ENCODE results near the gene NSD2.
A peak's percentile ranks its signal among the peaks of the same experiment; 100 is the strongest.
"Not testable (repeated sequence)": the region's sequence is repeated elsewhere in the genome, so short reads cannot be mapped to it uniquely, and the experiment has no call there.

The NSD2 gene

DNA sequence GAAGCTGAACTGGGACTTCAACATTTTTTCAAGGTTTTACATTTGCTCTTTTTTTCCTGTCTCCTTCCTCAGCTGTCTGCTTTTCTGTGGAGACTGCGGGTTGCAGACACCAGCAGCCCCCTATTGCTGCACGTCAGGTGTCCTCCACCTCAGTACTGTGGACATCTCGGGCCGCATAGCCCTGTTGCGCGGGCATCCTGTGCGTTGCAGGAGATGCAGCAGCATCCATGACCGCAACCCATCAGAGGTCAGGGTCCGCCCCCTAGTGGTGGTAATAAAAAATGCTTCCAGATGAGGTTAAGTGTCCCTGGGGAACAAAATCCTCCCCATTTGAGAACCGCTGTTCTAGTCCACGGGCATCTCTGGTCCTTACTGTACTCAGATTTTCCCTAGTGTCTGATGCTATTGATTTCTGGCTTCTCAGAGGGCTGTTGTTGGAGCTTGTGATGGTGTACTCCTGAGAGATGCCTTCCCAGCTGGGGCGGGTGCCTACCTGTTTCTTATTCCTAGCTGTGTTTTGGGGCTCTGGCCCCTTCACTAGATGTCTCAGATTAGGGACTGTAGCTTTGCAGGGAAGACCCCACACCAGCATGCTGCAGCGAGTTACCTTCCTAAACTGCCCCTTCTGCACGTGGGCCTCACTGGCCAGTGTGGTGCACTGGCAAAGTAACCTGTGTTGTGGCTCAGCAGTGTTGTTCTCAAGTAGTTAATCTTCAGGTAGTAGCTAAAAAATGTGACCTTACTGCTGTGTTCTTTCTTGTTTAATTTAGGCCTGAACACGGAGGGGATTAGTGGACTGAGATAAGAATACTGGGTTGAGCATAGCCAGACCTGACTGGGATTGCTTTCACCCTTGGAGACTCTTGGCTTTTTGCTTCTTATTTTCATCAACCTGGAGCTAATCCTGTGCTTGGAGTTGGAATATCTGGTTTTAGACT, 28.2 kb downstream of the NSD2 start:
- peak; percentile 16 to 57 (median 30) for DNase-seq

DNA sequence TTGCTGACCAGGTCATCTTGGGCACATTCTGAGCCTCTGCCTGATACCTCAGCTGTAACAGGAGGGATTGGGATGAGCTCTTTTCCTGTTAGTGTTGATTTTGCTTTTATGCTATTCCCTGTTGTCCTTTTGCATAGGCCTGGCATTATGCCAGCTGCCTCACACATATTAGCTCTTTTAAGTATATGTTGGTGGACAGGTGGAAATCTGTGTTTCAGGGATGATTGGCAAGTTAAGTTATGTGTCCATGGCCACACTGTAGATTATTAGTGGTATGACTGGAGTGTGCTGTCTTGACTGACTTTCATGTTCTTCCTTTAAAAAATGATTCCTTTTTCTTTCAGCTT, 28.9 kb downstream of the NSD2 start:
- DNase-seq: no peak

DNA sequence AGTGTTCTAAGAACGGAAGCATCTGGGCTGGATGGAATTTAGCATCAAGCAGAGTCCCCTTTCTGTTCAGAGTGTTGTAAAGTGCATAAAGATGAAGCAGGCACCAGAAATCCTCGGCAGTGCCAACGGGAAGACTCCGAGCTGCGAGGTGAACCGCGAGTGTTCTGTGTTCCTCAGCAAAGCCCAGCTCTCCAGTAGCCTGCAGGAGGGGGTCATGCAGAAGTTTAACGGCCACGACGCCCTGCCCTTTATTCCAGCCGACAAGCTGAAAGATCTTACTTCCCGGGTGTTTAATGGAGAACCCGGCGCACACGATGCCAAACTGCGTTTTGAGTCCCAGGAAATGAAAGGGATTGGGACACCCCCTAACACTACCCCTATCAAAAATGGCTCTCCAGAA, 29.4 kb downstream of the NSD2 start:
- DNase-seq: no peak

DNA sequence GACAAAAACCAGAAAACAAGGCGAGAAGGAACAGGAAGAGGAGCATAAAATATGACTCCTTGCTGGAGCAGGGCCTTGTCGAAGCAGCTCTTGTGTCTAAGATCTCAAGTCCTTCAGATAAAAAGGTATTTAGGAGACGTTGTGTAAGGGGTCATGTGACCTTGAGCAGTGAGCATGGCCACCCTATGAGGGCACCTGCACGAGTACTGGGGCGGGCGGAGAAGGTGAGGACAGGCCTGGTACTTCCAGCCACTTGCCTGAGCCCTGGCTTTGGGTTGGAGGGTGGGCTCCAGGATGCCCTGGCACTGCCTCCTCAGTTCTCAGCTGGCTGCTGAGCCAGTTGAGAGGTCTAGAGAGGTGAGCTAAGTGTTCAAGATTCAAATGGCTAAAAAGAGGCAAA, 29.9 kb downstream of the NSD2 start:
- DNase-seq: no peak

DNA sequence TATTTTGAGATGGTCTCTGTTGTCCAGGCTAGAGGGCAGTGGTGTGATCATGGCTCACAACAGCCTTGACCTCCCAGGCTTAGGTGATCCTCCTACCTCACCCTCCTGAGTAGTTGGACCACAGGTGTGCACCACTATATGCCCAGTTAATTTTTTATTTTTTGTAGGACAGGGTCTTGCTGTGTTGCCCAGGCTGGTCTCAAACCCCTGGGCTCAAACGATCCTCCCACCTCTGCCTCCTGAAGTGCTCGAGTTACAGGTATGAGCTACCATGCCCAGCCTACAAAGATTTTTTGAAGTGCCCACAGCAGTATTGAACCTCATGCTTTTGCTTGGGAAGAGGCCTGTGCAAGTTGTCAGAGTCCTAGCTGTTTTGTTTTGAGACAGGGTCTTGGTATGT, 31.1 kb downstream of the NSD2 start:
- DNase-seq: no peak

DNA sequence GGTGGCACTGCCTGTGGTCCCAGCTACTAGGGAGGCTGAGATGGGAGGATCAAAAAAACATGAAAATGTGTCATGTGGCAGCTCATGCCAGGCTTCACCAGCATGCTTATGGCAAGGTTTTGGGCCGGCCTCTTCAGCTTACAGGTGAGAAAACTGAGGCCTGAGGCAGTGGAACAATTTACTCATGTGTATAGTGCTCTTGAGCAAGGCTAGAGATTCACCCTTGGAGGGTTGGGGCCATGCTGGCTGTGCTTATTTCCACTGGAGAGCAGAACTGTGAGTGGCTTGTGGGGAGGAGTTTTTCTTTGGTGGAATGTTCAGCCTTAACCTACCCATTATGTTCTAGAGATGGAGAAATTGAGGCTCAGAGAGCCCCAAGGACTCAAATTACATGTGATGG, 31.8 kb downstream of the NSD2 start:
- DNase-seq: no peak

DNA sequence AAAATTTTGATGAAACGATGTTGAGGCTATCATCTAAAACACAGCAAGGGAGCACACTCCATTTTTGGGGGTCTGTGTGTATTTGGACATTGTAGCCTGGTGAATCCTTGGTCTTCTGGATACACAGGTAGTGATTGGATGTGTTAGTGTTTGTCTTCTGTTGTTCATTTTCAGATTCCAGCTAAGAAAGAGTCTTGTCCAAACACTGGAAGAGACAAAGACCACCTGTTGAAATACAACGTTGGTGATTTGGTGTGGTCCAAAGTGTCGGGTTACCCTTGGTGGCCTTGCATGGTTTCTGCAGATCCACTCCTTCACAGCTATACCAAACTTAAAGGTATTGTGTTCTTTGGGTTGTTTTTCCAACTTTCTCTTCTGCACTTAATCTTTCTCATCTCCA, 32.8 kb downstream of the NSD2 start:
- no peak for DNase-seq

DNA sequence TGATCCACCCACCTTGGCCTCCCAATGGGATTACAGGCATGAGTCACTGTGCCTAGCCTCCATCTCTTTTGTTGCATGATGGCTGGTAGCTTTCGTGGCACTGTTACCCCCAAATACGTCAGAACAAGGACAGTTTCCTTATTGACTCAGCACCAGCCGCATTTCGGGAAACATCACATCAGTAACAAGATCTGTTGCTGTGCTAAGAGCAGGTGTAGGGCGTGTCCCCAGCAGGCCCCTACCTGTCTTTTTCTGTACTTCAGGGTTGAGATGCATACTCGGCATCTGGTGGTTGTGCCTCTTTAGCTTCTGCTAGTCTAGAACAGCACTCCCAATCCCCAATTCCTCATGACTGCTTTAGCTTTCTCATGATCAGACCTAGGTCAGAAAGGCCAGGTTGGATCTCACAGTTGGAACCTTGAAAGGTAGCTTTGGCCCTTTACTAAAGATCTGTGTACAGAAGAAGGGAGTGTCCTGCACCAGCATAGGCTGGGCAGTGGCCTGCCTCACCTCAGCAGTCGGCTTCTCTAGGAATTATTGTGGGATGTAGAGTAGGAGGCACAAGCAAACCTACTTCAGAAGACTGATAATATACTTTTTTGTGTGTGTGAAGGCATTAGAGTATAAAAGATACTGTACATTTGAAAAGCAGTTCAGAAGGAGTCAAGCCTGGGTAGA, 36.8 kb downstream of the NSD2 start:
- DNase-seq: no peak

DNA sequence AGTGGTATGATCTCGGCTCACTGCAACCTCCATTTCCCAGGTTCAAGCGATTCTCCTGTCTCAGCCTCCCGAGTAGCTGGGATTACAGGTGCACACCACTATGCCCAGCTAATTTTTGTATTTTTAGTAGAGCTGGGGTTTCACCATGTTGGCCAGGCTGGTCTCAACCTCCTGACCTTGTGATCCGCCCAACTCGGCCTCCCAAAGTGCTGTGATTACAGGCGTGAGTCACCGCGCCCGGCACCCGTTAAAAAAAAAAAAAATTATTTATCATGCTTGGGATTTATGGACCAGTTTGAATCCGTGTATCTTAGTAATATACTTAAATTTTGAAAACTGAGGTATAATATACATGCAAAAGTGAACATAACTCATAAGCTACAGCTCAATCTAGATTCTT, 38.5 kb downstream of the NSD2 start:
- DNase-seq: not testable (repeated sequence)

DNA sequence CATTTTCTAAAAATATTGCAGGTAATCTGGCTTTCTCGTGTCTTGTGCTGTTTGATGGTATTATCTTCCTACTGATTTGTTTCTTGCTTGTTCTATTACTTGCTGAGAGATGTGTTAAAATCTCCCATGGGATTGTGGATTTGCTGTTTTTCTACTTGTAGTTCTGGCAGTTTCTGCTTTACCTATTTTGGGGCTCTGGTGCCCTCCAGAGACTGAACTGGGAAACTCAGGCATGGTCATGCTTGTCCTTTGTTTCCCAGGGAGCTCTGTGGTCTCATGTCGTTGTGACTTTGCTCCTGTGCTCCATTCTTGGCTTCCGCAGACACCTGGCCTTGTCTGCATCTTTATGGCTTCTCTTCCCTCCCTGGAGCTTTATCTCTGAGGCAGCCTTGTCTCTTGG, 39.5 kb downstream of the NSD2 start:
- DNase-seq: no peak

DNA sequence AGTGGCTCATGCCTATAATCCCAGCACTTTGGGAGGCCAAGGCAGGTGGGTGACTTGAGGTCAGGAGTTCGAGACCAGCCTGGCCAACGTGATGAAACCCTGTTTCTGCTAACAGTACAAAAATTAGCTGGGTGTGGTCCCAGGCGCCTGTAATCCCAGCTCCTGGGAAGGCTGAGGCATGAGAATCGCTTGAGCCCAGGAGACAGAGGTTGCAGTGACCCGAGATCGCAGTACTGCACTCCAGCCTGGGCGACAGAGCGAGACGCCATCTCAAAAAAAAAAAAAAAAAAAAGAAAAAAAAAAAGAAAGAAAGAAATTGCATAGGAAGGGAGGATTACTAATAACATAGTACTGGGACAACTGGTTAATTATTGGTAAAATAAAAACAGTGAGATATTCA, 40.1 kb downstream of the NSD2 start:
- DNase-seq: not testable (repeated sequence)

DNA sequence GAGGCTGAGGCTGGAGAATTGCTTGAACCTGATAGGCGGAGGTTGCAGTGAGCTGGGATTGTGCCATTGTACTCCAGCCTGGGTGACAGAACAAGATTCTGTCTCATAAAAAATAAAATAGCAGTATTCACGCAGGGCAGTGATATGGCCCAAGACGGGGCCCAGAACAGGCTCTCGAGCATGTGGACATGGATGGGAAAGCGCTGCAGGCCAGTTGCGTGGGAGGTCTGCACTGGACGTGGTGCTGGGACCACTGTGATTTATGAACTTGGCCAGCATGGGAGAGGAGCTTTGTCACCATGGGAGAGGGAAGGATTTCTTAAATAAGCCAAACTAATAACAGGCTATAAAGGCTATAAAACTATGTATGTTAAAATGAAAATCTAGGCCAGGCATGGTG, 51.6 kb downstream of the NSD2 start:
- no peak for DNase-seq

DNA sequence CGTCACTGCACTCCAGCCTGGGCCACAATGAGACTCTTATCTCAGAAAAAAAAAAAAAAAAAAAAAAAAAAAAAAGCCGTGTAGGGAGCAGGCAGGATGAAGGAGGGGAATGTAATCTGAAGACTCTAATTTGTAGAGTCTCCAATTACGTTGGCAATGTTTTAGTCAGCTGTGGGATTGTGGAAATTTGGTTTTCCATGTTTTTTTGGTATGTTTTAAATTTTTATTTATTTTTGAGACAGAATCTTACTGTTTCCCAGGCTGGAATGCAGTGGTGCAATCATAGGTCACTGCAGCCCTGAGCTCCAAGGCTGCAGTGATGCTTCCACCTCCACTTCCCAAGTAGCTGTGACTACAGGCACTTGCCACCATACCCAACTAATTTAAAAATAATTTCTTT, 56.5 kb downstream of the NSD2 start:
- DNase-seq: no peak

DNA sequence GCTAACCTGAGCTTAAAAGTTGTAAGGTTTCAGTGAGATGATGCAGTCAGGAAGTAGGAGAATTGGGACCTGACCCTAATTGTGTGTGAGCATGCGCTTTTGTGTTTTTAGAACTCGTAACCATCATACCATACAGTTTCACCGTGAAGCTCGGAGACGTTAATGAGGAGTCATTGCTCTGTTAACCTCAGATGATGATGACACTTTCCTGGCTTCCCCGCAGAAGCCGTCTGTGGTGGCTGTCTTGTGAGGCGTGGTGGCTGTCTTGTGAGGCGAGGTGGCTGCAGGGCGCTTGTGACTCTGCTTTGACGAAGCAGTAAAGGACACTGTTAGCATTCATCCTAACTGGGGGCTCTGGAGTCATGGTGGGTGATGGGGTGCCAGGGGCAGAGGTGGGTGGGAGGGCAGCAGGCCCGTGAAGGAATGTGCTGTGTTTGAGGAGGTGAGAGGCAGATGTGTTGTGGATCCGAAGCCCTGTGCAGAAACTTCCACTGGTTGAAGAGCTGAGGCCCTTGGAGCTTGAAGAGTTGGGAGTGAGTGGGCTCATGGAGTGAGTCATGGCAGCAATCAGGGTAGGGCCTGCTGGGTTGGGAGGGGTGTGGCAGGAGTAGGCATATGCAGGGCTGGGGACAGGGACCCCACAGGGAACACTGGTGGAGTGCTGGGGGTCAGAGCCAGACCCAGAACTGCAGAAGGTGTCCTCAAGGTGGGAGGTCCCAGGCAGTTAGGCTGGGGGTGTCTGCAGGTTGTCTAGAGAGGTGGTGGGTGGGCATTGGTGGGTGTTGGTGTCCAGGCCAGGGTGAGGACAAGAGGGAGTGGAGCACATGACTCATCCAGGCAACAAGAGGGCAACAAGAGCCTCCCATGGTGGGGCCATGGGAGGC, 57.4 kb downstream of the NSD2 start:
- no peak for DNase-seq

DNA sequence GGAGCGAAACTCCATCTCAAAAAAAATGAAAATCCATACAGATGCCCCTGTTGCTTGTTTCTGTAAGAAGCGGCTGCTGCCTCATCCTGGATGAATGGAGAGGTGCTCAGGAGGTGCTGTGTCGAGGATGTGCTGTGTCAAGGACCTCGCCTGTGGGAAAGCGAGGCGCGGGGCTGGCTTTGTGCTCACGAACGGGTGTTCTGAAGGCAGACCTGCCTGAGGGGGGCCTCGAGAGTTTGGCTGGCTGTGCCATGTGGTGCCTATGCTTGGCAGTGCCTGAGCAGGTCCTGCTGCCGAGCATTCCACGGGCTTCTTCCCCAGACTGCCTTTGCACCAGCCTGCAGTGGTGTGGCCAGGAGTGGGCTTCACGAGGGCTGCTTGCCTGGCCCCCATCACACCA, 61.5 kb downstream of the NSD2 start:
- DNase-seq: no peak

DNA sequence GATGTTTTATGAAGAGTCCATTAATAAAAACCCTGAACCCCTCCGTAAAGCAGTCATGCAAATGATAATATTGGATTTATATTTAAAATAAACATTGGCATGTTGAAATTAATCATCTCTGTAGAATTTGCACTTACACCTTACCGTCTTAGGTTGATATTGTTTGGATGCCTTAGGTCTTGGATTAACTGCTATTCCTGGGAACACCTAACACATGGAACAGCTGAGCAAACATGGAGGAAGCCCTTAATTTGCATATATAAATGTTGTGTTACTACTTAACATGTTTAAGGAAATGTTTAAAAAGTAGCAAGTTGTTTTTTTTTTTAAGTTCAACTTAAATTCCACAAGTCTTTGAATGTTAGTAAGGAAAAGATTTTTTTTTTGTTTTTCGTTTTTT, 62.5 kb downstream of the NSD2 start:
- no peak for DNase-seq

DNA sequence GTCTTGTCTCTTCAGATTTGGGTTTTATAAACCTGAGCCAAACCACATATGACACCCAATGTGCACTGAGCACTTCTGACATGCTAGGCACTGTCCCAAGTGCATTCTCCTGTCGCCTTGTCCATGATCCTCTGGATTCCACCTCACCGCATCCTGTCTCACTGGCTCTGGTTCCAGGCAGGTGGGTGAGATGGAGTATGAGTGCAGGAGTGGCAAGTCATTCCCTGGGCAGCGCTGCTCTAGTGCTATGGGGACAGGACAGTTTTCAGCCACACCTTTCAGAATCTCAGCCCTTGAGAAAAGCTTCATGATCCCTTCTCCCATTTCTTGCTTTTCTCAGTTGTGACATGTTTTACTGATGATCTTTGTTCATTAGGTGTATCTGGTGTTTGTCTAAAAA, 66.4 kb downstream of the NSD2 start:
- DNase-seq: no peak

DNA sequence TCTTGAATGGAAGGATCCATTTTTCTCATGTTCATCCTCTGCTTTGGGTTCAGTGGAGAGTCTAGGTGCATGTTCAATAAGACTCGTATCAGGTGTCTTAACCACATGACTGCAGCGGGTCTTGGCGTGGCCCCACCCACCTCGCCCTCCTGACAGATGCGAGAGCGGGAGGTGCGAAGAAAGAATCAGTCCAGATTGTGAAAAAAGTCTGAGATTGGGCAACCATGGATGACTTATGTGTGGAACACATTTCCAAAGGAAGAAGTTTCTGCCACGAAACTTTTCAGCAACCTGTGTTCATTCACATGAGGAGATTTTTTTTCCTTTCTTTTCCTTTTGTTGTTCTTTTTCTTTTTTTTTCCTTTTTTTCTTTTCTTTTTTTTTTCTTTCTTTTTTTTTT, 66.8 kb downstream of the NSD2 start:
- no peak for DNase-seq

DNA sequence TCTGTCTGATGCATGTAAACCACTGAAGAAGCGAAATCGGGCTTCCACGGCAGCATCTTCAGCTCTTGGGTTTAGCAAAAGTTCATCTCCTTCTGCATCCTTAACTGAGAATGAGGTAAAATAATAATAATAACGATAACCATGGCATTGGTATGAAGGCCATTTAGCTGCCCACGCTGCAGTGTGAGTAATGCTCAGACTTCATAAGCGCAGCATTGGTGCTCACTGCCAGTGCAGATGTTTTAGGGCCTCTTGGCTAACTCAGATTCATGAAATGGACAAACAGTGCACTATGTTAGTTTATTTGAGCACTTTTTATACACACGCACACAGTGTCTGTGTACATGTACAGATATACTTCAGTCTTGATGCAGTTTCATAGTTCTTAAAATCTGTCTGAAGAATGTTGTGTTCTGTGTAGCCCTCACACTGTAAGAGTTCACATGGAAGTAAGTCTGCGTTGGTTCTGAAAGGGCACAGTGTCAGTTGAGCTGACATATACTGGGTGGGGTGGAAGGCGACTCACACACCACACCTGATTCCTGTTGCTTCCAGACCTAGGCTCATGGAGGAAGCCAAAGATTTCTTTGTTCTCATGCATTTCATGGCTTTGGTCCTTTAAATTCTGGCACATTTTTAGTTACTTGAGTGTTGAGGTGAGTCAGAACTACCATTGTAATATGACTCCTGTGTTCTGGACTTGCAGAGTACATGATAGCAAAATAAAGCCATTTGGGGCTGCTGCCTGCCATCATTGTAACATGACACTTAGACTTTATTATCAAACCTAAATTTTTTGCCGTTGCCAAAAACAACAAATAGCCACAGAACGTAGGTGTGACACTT, 68.7 kb downstream of the NSD2 start:
- DNase-seq: no peak

DNA sequence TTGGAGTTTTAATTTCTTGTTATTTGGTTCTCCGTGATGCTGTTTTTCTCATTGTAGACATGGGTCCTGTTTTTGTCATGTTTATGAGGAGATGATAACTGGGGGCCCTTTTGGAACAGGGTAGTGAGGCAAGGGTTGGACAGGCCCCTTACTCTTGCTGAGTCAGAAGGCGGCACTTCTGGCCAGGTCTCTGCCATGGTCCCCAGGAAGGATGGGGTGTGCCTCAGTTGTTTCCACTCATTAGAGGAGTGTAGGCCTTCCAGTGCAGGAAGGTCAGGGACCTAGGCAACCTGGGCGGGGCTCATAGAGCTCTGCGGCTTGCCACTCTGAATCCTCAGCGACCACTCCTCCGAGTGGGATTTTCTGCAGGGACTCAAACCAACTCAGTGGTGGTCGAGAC, 69.4 kb downstream of the NSD2 start:
- no peak for DNase-seq

DNA sequence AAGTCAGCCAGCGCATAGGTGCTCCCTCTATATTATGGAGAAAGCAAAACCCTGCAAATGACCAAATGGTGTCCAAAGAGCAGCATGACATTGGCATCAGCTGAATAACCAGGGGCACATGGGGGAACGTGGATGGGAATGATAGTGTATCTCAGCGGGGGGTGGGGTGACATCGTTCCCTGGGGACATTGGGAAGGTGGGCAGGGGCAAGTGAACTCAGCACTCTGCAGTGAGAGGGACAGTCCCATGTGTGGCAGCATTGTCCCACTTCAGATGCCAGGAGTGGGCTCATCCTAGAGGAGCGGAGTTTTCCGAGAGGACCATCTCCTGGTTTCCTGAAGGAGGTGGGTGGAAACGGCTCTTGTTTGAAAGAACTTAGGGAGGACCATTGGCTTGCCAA, 72.7 kb downstream of the NSD2 start:
- DNase-seq: no peak

DNA sequence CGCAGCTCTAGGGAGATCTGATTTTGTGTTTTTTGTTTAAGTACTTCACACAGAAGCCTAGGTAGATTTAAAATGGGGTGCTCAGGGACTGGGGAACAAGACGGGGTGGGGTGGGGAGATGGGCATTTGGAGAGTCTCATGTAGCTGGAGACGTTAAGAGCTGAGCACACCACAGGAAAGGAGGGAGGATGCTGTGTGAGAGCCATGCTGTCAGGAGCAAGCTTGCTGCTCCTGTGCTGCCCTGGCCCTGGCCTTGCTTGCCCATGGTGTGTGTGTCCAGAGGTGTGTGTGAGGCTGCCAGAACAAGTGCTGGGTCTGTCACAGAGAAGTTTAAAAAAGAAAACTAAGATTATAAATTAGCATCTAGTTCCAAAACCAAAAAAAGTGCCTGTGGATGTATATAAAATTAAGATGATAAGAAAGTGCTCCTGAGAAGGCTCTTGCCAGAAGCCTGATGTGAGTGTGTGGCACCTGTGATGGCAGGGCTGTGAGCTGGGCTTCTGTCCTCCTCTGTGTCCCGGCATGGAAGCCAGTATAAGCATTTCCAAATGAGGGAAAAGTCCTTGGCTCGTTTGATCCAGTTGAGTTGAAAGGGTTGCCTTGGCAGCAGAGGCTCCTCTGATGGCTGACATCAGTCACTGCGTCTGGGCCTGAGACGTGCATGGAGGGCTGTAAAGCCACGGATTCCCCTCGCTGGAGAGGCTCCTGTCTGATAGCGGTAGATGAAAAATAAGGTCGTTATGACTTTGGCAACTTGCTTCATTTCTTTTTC, 74.1 kb downstream of the NSD2 start:
- no peak for DNase-seq

All from activated naive CD4-positive, alpha-beta T cell (primary cell).